SH-SY5Y (cell line): ENCODE data around the gene CNOT2.

Experiments used
- GATA2 ChIP-seq: IDR thresholded peaks from 2 replicates; pipeline ENCODE4 v1.6.1; 2011; ENCODE audit warnings: mild to moderate bottlenecking, low read depth, low read length
- GATA3 ChIP-seq: IDR thresholded peaks from 2 replicates; pipeline ENCODE4 v1.6.1; 2011; ENCODE audit warnings: low read depth, mild to moderate bottlenecking, low read length, moderate library complexity

The CNOT2 gene

DNA sequence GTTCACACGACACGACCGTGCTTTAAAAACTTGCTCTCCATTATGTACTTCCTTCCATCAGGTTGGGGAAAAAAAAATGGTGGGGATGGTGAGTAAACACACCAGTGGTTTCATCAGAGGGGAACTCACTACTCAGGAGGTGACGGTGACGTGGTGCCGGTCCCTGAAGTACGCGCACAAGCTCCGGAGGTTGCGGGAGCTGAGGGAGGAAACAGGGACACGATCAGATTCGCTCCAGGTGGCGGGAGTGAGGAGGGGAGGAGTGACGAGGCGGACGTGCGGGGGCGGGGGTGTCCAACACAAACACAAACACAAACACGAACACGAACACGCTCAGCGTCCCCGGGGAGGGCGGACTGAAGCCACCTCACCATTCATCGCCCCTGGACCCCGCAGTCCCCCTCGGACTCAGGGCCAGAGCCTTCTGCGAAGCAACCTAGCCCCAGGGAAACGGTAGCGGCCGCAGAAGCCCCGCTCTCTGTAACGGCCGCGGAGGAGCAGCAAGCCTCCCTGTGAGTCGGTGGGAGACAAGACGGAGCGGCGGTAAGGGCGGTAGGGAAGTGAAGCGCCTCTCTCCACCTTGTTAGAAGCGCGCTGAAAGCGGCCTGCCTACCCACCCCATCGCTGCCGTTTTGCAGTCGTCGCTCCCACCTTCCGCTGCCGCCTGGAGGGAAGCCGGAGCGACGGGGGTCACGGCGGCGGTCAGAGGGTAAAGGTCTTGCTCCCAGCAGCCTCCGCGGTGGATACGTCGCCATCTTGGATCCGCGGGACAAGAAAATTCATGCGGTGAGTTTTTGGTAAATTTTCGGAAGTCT is at the start of gene CNOT2:
TSS of gene CNOT2 (plus strand) at position 739 of the 815 bp plus-strand sequence. CDS start 34,794 bp downstream, outside the sequence.
- TF ChIP-seq GATA3 = no peak
- no peak for TF ChIP-seq GATA2

DNA sequence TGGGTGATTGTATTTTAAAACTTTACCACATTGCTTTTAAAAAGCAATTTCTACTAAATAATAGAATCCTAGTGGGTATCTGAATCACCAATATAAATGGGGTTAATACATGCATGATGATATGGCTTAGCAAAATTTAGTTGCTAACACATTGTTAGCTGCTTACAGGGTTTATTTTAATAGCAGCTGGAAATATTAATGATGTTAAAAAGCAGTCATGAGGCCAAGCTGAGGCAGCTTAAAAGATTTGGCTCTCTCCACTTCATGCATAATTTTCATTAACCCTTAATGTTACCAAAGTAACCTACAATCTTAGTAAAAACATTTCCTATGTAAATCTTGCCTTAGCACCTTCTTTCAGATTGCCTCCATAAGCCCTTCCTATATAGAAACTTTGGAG is 49.2 kb upstream of the CNOT2 start:
- no peak for TF ChIP-seq GATA3
- TF ChIP-seq GATA2 = no peak

DNA sequence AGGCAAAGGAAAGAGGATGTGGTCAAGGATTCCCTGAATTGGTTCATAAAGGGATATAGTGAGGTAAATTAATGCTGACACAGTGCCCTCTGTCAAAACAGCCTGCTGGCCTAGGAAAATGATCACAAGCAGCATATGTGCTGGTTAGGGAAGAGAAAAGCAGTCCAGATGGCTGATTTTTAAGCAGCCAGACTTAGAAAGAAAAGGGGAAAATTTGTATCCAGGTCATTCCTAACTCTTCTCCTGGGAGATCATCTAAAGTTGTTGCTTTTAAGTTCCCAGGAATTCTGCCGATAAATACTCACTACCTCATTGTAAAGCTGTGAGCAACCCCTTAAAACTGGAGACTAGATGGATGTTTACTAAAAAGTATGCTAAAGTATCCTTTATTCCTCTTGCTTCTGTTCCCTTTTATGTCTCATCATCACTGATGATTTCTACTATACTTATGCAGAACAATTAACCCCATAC is 46.4 kb upstream of the CNOT2 start:
- TF ChIP-seq GATA2 (no peak), GATA3 (no peak)

- no peak for TF ChIP-seq GATA3
- no peak for TF ChIP-seq GATA2
Observed at GRCh38 chr12:70197345-70197744, 45.9 kb upstream of the CNOT2 start.

DNA sequence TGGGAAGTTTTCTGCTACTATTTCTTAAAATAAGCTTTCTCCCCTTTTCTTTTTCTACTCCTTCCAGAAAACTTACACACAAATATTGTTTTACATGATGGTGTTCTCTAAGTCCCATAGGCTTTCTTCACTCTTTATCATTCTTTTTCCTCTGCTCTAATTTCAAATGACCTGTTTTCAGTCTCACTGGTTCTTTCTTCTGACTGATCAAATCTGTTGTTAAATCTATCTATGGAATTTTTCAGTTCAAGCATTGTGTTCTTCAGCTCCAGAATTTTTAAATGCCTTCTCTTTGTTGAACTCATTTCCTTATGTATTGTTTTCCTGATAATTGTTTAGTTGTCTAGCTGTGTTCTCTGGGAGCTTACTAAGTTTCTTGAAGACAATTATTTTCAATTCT is 29.5 kb upstream of the CNOT2 start:
- TF ChIP-seq GATA2 (no peak), GATA3 (no peak)

- TF ChIP-seq GATA2 = no peak
- no peak for TF ChIP-seq GATA3
Observed at GRCh38 chr12:70214972-70215617, 28.1 kb upstream of the CNOT2 start.

DNA sequence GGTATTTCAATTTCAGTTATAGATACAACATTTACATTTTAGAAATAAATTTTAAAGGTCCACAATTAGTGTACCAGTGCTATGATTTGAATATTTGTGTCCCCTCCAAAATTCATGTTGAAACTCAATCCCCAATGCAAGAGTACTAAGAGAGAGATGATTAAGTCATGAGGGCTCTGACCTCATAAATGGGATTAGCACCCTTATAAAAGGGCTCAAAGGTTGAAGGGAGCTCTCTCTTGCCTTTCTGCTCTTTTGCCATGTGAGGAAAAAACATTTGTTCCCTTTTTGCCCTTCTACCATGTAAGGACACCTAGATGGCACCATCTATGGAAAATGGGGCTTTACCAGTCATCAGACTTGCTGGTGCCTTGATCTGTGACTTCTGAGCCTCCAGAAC is 25.8 kb upstream of the CNOT2 start:
- TF ChIP-seq GATA3 (no peak), GATA2 (no peak)

GRCh38 chr12:70221626-70222025 is 21.6 kb upstream of the CNOT2 start:
- TF ChIP-seq GATA2 = no peak
- no peak for TF ChIP-seq GATA3

DNA sequence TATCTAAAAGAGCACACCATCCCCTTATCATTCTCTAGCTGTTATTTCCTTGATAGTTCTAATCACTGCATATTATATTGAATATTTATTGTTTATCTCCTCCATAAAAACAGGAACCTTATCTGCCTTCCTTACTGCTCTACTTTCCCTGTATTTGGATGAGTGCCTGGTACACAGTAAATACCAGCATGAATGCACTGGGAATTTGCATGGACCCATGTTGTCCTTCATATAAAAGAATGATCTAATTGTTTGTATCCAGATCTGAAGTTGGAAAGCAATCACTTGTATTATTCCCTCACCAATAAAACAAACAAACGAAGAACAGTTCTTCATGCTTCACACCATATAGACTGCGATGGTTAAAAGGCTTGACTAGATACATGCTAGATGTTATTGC is 15.3 kb upstream of the CNOT2 start:
- TF ChIP-seq GATA3 (no peak), GATA2 (no peak)

DNA sequence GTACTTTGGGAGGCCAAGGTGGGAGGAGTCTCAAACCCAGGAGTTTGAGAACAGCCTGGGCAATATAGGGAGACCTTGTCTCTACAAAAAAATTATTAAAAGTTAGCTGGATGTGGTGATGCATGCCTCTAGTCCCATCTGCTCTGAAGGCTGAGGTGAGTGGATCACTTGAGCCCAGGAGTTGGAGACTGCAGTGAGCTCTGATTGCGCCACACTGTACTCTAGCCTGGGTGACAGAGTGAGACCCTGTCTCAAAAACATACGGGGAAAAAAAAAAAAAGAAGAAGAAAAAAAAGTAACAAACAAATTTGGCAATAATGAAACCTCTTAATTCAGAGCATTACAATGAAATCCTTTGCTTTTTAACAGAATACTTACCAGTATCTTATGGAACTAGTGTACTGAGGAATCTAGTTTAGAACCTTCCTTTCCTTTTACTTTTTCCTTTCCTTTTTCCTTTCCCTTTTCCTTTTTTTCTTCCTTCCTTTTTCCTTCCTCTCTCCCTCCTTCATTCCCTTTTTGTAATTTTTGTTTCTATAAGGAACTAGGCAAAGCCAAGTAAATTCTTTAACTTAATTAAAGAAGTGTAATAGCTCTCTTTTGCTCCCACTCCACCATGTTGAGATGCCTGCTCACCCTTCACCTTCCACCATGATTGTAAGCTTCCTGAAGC is 12.2 kb upstream of the CNOT2 start:
- no peak for TF ChIP-seq GATA3

- TF ChIP-seq GATA3 (no peak), GATA2 (no peak)
Observed at GRCh38 chr12:70236990-70237389, 6.2 kb upstream of the CNOT2 start.

GRCh38 chr12:70240673-70241072 is 2.6 kb upstream of the CNOT2 start:
- TF ChIP-seq GATA3 = no peak
- TF ChIP-seq GATA2 = no peak

- TF ChIP-seq GATA2 (no peak), GATA3 (no peak)
Observed at GRCh38 chr12:70241845-70242244, 1.4 kb upstream of the CNOT2 start.

DNA sequence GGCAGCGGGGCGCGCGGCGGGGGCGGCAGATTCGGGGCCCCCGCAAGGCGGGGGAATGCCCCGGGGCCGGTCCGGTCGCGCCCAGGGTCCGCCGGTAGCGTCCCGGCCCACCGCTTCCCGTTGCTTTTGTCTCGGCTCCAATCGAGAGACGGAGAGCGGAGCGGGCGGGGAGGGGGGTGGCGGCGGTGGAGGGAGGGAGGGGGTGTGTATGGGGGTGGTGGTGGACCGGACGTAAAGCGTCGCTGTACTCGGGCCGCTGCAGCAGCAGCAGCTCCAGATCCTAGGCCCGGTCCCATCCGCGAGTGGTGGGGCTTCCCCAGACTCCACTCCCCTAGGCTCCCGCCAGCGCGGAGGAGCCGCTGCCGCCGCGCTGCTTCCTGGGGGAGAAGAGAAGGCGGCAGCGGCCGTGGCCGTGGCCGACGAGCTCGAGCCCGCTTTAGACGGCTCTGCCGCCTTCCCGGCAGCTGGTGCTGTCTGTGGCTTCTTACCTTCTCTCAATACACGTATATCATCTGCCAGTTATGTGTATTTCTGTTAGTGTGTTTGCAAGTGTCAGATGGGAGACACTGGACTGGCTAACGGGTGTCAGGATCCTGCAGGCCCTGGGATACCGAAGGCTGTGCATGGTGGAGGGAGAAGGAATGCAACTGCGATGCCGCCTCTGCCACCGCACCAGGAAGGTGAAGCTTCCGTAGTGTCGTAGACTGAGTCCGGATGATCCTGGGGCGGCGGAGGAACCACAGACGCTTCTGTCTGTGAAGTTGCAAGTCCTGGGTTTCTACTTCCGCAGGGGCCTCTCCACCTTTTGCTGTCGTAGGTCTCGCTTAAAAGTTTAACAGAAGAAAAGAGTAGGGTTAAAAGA is 508 bp downstream of the CNOT2 start:
- TF ChIP-seq GATA2 = no peak

DNA sequence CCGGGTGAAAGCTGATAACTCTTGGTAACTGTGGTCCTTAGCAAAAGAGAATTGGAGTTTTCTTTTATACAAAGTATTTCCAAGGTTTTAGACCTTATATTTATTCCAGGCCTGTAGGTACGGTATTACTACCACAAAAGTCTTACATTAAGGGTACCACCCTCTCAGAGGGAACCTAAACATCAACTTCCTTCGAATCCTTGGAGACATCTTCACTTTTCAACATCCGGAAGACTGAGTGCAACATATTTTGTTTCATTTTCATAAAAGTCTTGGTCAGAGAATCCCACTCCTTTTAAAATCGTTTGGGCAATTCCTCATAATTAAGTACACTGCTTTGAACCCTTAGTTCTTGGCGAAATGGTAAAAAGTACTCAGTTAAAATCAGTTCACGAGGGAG is 1.2 kb downstream of the CNOT2 start:
- TF ChIP-seq GATA3 (no peak), GATA2 (no peak)
